SU-DHL-6 (cell line): ENCODE results near the gene BRI3.

Experiments used
- EZH2phosphoT487 ChIP-seq: fragments of 200-600 bp; sonication (generic), shearing (Covaris generic); conservative IDR thresholded peaks from 2 replicates; pipeline ENCODE4 v1.6.1; 2018; ENCODE audit warnings: mild to moderate bottlenecking, antibody characterized with exemption, low read length, moderate library complexity, mixed read lengths
- TF ChIP-seq, protein P1 (sequence below): fragments of 200-600 bp; sonication (generic); IDR thresholded peaks from one replicate; pipeline ENCODE4 v1.5.1; 2017; ENCODE audit warnings: antibody characterized with exemption, mild to moderate bottlenecking, low read length, moderate library complexity; ENCODE audit not compliant: insufficient read depth, poor library complexity, severe bottlenecking

DNA sequence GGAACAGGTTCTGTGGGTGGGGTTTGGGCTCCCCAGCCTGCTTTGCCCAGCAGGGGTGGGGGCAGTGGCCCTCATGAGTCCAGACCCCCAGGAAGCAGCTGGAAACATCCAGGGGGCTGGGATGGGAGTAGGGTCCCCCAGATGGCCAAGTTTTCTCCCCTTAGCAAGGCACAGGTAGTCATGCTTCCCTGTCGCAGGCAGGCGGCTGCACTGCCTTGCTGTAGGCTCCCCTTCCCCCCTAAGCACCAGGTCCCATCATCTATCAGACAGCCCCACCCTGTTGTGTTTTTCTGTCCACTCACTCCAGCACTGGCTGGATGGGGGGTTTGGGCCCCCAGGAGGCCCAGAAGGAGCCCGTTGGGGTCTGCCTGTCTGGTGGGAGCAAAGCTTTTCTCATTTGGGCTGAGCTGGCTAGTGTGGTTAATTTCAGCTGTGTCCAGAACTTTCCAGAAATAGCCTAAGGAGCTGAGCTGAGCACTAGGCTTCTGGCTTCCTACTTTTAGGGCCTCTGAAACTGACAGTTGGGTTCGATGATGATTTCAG lies 7.9 kb downstream of the BRI3 start:
- TF ChIP-seq EZH2phosphoT487 = no peak
- TF ChIP-seq, protein P1, sequence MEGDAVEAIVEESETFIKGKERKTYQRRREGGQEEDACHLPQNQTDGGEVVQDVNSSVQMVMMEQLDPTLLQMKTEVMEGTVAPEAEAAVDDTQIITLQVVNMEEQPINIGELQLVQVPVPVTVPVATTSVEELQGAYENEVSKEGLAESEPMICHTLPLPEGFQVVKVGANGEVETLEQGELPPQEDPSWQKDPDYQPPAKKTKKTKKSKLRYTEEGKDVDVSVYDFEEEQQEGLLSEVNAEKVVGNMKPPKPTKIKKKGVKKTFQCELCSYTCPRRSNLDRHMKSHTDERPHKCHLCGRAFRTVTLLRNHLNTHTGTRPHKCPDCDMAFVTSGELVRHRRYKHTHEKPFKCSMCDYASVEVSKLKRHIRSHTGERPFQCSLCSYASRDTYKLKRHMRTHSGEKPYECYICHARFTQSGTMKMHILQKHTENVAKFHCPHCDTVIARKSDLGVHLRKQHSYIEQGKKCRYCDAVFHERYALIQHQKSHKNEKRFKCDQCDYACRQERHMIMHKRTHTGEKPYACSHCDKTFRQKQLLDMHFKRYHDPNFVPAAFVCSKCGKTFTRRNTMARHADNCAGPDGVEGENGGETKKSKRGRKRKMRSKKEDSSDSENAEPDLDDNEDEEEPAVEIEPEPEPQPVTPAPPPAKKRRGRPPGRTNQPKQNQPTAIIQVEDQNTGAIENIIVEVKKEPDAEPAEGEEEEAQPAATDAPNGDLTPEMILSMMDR = no peak
